ENCODE measurements around the gene PSMD14.
"Not testable (repeated sequence)": the region's sequence is repeated elsewhere in the genome, so short reads cannot be mapped to it uniquely, and the experiment has no call there.

Gene PSMD14

DNA sequence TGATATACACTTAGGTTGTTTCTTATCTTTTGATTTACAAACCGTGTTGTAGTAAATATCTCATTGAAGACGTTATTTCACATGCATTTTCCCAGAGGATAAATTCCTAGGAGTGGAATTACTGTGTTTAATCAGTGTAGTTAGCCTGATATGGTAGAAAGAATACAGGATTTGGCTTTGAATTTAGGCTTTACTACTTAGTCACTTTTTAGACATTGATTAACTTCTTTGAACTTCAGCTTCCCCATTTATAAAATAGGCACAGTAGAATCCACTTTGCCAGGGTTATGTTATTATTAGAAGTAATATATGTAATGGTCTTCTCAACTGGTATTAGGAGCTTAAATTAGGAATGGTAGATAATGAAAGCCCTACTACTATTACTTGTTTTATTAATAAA lies 27.4 kb downstream of the PSMD14 start:
- Histone ChIP-seq H3K36me3 (ENCODE audit: control insufficient read depth in 1 of 2, insufficient read depth in 2 of 2, low read depth in 1 of 2, low read length in 2 of 2) (peaks cover 0 to 6% of the 10 kb centered on the region in 2 experiments), H3K14ac (ENCODE audit: low read length in 2 of 2) (no peak overlapping the region), H3K27me3 (ENCODE audit: control insufficient read depth in 1 of 2, insufficient read depth in 1 of 2, low read length in 2 of 2) (no peaks in the 10 kb centered on the region), H3K9me3 (ENCODE audit: control insufficient read depth, low read length) (no peaks in the 10 kb centered on the region), H2AFZ (ENCODE audit: low read depth, low read length) (no peak overlapping the region), H2BK12ac (ENCODE audit: low read length in 2 of 2) (no peak overlapping the region), H2BK15ac (ENCODE audit: low read depth, poor library complexity, severe bottlenecking) (no peak overlapping the region), H4K8ac (ENCODE audit: low read length) (no peak overlapping the region), H3K9ac (ENCODE audit: low read length) (no peak overlapping the region), H3K23ac (ENCODE audit: low read length in 2 of 2) (no peak overlapping the region), H4K91ac (ENCODE audit: low read length) (no peak overlapping the region), H3K4me1 (ENCODE audit: control insufficient read depth, insufficient read depth, low read depth, low read length) (no peaks in the 10 kb centered on the region), H3K4me2 (ENCODE audit: low read length, poor library complexity, severe bottlenecking) (no peak overlapping the region), H2BK120ac (ENCODE audit: low read depth, low read length) (no peak overlapping the region), H3K4me3 (ENCODE audit: insufficient read depth in 1 of 2, low read depth in 1 of 2, low read length in 2 of 2) (no peak overlapping the region), H2BK5ac (ENCODE audit: low read depth, low read length, poor library complexity, severe bottlenecking) (no peak overlapping the region), H3K4ac (ENCODE audit: low read depth in 1 of 2, low read length in 2 of 2) (no peak overlapping the region), H2AK5ac (ENCODE audit: low read length, severe bottlenecking) (no peak overlapping the region), H3K18ac (ENCODE audit: low read depth in 1 of 2, low read length in 2 of 2) (no peak overlapping the region), H3K79me1 (replicated peaks; ENCODE audit: low read length, poor library complexity, severe bottlenecking) (peaks cover 16% of the 10 kb centered on the region), H3K27ac (ENCODE audit: low read length, poor library complexity, severe bottlenecking) (no peak overlapping the region)
- DNase-seq, result no peak
- WGBS, result 92% methylated on average over 2 of the region's 2 CpGs

DNA sequence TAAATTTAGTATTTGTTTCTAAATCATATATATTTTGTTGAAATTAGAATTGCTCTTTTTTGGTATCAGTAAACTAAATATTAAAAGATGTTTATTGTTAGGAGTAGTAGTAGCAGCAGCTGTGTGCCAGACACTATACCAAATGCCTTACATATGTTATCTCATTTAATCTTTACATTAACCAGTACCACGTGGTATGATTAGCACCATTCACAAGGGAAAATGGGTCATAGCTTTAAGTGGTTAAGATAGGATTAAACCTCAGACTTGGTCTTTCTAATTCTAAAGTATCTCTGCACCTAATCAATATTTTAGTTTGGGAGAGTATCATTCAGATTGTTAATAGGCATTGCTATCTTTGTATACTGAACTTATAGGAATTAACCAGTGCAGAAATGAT lies 29.0 kb downstream of the PSMD14 start:
- Histone ChIP-seq H3K4me2 (ENCODE audit: low read length, poor library complexity, severe bottlenecking) (no peak overlapping the region), H3K9ac (ENCODE audit: low read length) (no peak overlapping the region), H3K4ac (ENCODE audit: low read depth in 1 of 2, low read length in 2 of 2) (no peak overlapping the region), H2BK120ac (ENCODE audit: low read depth, low read length) (no peak overlapping the region), H3K36me3 (ENCODE audit: control insufficient read depth in 1 of 2, insufficient read depth in 2 of 2, low read depth in 1 of 2, low read length in 2 of 2) (peaks cover 0 to 6% of the 10 kb centered on the region in 2 experiments), H2BK5ac (ENCODE audit: low read depth, low read length, poor library complexity, severe bottlenecking) (no peak overlapping the region), H3K23ac (ENCODE audit: low read length in 2 of 2) (no peak overlapping the region), H3K27ac (ENCODE audit: low read length, poor library complexity, severe bottlenecking) (no peak overlapping the region), H3K79me1 (replicated peaks; ENCODE audit: low read length, poor library complexity, severe bottlenecking) (peaks cover 17% of the 10 kb centered on the region), H4K8ac (ENCODE audit: low read length) (no peak overlapping the region), H4K91ac (ENCODE audit: low read length) (no peak overlapping the region), H3K14ac (ENCODE audit: low read length in 2 of 2) (no peak overlapping the region), H2AK5ac (ENCODE audit: low read length, severe bottlenecking) (no peak overlapping the region), H3K4me3 (ENCODE audit: insufficient read depth in 1 of 2, low read depth in 1 of 2, low read length in 2 of 2) (no peak overlapping the region), H3K9me3 (ENCODE audit: control insufficient read depth, low read length) (no peaks in the 10 kb centered on the region), H3K4me1 (ENCODE audit: control insufficient read depth, insufficient read depth, low read depth, low read length) (no peaks in the 10 kb centered on the region), H3K27me3 (ENCODE audit: control insufficient read depth in 1 of 2, insufficient read depth in 1 of 2, low read length in 2 of 2) (no peaks in the 10 kb centered on the region), H2AFZ (ENCODE audit: low read depth, low read length) (no peak overlapping the region), H2BK12ac (ENCODE audit: low read length in 2 of 2) (no peak overlapping the region), H2BK15ac (ENCODE audit: low read depth, poor library complexity, severe bottlenecking) (no peak overlapping the region), H3K18ac (ENCODE audit: low read depth in 1 of 2, low read length in 2 of 2) (no peak overlapping the region)
- WGBS, result no CpG with 5 or more reads among the region's 1 CpG
- DNase-seq, result no peak

DNA sequence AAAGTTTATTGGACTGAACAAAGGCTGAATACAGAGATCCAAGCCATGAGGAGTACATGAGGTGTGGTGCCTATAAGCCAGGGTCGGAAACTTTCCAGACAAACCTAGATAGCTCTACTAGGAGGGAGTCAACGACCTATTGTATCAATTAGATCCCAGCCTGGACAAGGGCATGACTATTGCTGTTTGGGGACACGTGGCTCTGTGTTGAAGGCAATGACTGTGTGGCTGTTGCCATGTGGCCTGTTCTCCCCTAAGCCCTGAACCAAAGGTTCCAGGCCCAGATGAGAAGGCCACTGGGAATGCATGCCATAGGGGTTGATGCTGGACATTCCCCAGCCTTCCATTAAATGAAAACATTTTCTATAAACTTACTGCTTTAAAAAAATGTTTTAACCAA lies 31.3 kb downstream of the PSMD14 start:
- H4K91ac ChIP-seq (ENCODE audit: low read length); H2BK5ac ChIP-seq (ENCODE audit: low read depth, low read length, poor library complexity, severe bottlenecking); H4K8ac ChIP-seq (ENCODE audit: low read length); H2AK5ac ChIP-seq (ENCODE audit: low read length, severe bottlenecking); H2BK12ac ChIP-seq (ENCODE audit: low read length in 2 of 2); H3K18ac ChIP-seq (ENCODE audit: low read depth in 1 of 2, low read length in 2 of 2); H3K4me3 ChIP-seq (ENCODE audit: insufficient read depth in 1 of 2, low read depth in 1 of 2, low read length in 2 of 2); H3K27me3 ChIP-seq (ENCODE audit: control insufficient read depth in 1 of 2, insufficient read depth in 1 of 2, low read length in 2 of 2); H3K9ac ChIP-seq (ENCODE audit: low read length); H3K4me2 ChIP-seq (ENCODE audit: low read length, poor library complexity, severe bottlenecking); H3K36me3 ChIP-seq (ENCODE audit: control insufficient read depth in 1 of 2, insufficient read depth in 2 of 2, low read depth in 1 of 2, low read length in 2 of 2); H3K4me1 ChIP-seq (ENCODE audit: control insufficient read depth, insufficient read depth, low read depth, low read length); DNase-seq; H3K14ac ChIP-seq (ENCODE audit: low read length in 2 of 2); H2BK120ac ChIP-seq (ENCODE audit: low read depth, low read length); H2AFZ ChIP-seq (ENCODE audit: low read depth, low read length); H3K4ac ChIP-seq (ENCODE audit: low read depth in 1 of 2, low read length in 2 of 2); H3K27ac ChIP-seq (ENCODE audit: low read length, poor library complexity, severe bottlenecking); H3K23ac ChIP-seq (ENCODE audit: low read length in 2 of 2); H3K9me3 ChIP-seq (ENCODE audit: control insufficient read depth, low read length); H2BK15ac ChIP-seq (ENCODE audit: low read depth, poor library complexity, severe bottlenecking): not testable (repeated sequence)
- peaks cover 11% of the 10 kb centered on the region for H3K79me1 ChIP-seq (replicated peaks; ENCODE audit: low read length, poor library complexity, severe bottlenecking)
- WGBS, result 70% methylated on average over 2 of the region's 3 CpGs

DNA sequence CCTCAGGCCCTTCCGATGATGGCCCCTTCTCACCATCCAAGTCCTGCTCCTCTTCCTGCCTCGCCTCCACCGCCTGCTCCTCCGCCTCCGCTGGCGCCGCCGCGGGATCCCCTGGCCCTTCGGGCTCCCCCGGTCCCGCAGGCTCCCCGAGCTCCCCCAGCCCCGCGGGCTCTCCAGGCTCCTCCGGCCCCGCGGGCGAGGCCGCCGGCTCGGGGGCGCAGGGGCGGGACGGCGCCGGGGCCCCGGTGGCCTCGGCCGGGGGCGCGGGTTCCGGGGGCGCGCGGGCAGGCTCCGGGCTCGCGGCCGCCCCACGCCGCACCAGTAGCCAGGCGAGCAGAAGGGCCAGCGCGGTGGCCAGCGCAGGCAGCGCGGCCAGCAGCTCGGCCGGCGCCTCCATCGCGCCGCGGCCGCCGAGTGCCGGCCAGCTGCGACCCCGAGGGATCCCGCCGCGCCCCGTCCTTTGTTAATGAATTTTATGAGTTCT lies 32.7 kb downstream of the PSMD14 start:
- H3K14ac ChIP-seq (ENCODE audit: low read length in 2 of 2); H2BK5ac ChIP-seq (ENCODE audit: low read depth, low read length, poor library complexity, severe bottlenecking); H3K4ac ChIP-seq (ENCODE audit: low read depth in 1 of 2, low read length in 2 of 2); H3K27me3 ChIP-seq (ENCODE audit: control insufficient read depth in 1 of 2, insufficient read depth in 1 of 2, low read length in 2 of 2); H2BK12ac ChIP-seq (ENCODE audit: low read length in 2 of 2); H3K36me3 ChIP-seq (ENCODE audit: control insufficient read depth in 1 of 2, insufficient read depth in 2 of 2, low read depth in 1 of 2, low read length in 2 of 2); H2AFZ ChIP-seq (ENCODE audit: low read depth, low read length); H4K91ac ChIP-seq (ENCODE audit: low read length); H2BK15ac ChIP-seq (ENCODE audit: low read depth, poor library complexity, severe bottlenecking); H3K18ac ChIP-seq (ENCODE audit: low read depth in 1 of 2, low read length in 2 of 2); H4K8ac ChIP-seq (ENCODE audit: low read length); H3K27ac ChIP-seq (ENCODE audit: low read length, poor library complexity, severe bottlenecking); H3K4me1 ChIP-seq (ENCODE audit: control insufficient read depth, insufficient read depth, low read depth, low read length); H3K9me3 ChIP-seq (ENCODE audit: control insufficient read depth, low read length); H3K4me2 ChIP-seq (ENCODE audit: low read length, poor library complexity, severe bottlenecking); H2AK5ac ChIP-seq (ENCODE audit: low read length, severe bottlenecking); DNase-seq; H3K23ac ChIP-seq (ENCODE audit: low read length in 2 of 2); H2BK120ac ChIP-seq (ENCODE audit: low read depth, low read length): not testable (repeated sequence)
- Histone ChIP-seq H3K4me3 (ENCODE audit: insufficient read depth in 1 of 2, low read depth in 1 of 2, low read length in 2 of 2) (peak overlapping the region in 1 of 2 experiments; percentile 46), H3K79me1 (replicated peaks; ENCODE audit: low read length, poor library complexity, severe bottlenecking) (peaks cover 13% of the 10 kb centered on the region), H3K9ac (ENCODE audit: low read length) (peak overlapping the region; percentile 52)
- no CpG with 5 or more reads among the region's 64 CpGs for WGBS
